K562 (cell line): ENCODE measurements around the gene LNPEP. TPM values are rescaled to one million over a fixed set of nuclear protein-coding genes. Genes with fewer than 3 reads are reported as not detected.

ENCODE experiments used
- ATF4 ChIP-seq: fragments of 450-650 bp; formaldehyde crosslinking; IDR thresholded peaks from 2 replicates; pipeline ENCODE4 v1.4.0; 2022; ENCODE audit warnings: mild to moderate bottlenecking, moderate library complexity
- BACH1 ChIP-seq: fragments of 200-800 bp; sonication (Bioruptor generic); IDR thresholded peaks from 2 replicates; pipeline ENCODE4 v1.6.1; 2016; ENCODE audit warnings: missing genetic modification characterization, missing compliant biosample characterization
- BCOR ChIP-seq: fragments of 450-650 bp; IDR thresholded peaks from 2 replicates; pipeline ENCODE4 v1.6.1; 2016
- CHCHD3 ChIP-seq: fragments of 250-450 bp; sonication (Bioruptor Pico); IDR thresholded peaks from 2 replicates; pipeline ENCODE4 v2.1.2; 2022; ENCODE audit warnings: mild to moderate bottlenecking
- FOXA1 ChIP-seq: fragments of 450-650 bp; IDR thresholded peaks from 2 replicates; pipeline ENCODE4 v1.6.1; 2016; ENCODE audit warnings: mild to moderate bottlenecking, borderline replicate concordance
- FOXA3 ChIP-seq, 2 experiments: fragments of 450-650 bp in 1 of 2; sonication (generic) in 1 of 2; formaldehyde crosslinking; IDR thresholded peaks in 1 of 2; conservative IDR thresholded peaks in 1 of 2; 2 replicates each; pipeline versions ENCODE4 v1.4.0 to v1.8.0; 2020 to 2022; ENCODE audit warnings: mild to moderate bottlenecking in 2 of 2, missing genetic modification reagents in 1 of 2
- FUS ChIP-seq: fragments of 200-400 bp; formaldehyde crosslinking; optimal IDR thresholded peaks from 2 replicates; pipeline ENCODE3; 2017; ENCODE audit warnings: low read depth, low read length
- GABPB1 ChIP-seq: sonication (generic); formaldehyde crosslinking; IDR thresholded peaks from 2 replicates; pipeline ENCODE4 v1.8.0; 2022; ENCODE audit warnings: mild to moderate bottlenecking, missing genetic modification reagents
- PHF8 ChIP-seq: fragments of 200-600 bp; sonication (generic); IDR thresholded peaks from 2 replicates; pipeline ENCODE4 v1.6.1; 2012; ENCODE audit warnings: mixed run types, mild to moderate bottlenecking, inconsistent platforms, low read length, moderate library complexity, borderline replicate concordance
- POLR2AphosphoS5 ChIP-seq: IDR thresholded peaks from 2 replicates; pipeline ENCODE4 v1.6.1; 2011; ENCODE audit warnings: mild to moderate bottlenecking, low read depth, low read length, moderate library complexity; ENCODE audit not compliant: control insufficient read depth, insufficient read depth
- RHOXF2B ChIP-seq: fragments of 250-450 bp; sonication (Bioruptor Pico); conservative IDR thresholded peaks from 2 replicates; pipeline ENCODE4 v1.5.1; 2021
- SNIP1 ChIP-seq: fragments of 450-650 bp; IDR thresholded peaks from 2 replicates; pipeline ENCODE4 v1.7.1; 2017; ENCODE audit warnings: low read depth, mild to moderate bottlenecking
- SRSF3 ChIP-seq: fragments of 200-400 bp; formaldehyde crosslinking; IDR thresholded peaks from 2 replicates; pipeline ENCODE4 v1.6.1; 2016; ENCODE audit warnings: mild to moderate bottlenecking, low read length, moderate library complexity; ENCODE audit not compliant: insufficient read depth
- XRCC5 ChIP-seq: fragments of 200-400 bp; formaldehyde crosslinking; IDR thresholded peaks from 2 replicates; pipeline ENCODE4 v1.6.1; 2017; ENCODE audit warnings: low read depth, mild to moderate bottlenecking, low read length
- YBX1 ChIP-seq: fragments of 450-650 bp; IDR thresholded peaks from 2 replicates; pipeline ENCODE4 v1.7.1; 2016; ENCODE audit warnings: mild to moderate bottlenecking
- ZBTB1 ChIP-seq: sonication (generic); formaldehyde crosslinking; IDR thresholded peaks from 2 replicates; pipeline ENCODE4 v1.8.1; 2023; ENCODE audit warnings: missing genetic modification reagents, low read depth, mild to moderate bottlenecking, borderline replicate concordance
- ZNF239 ChIP-seq: fragments of 250-450 bp; sonication (Bioruptor Pico); IDR thresholded peaks from 2 replicates; pipeline ENCODE4 v1.4.0; 2020; ENCODE audit warnings: mild to moderate bottlenecking
- ZNF277 ChIP-seq: fragments of 250-450 bp; sonication (Bioruptor Pico); IDR thresholded peaks from 2 replicates; pipeline ENCODE4 v1.8.0; 2022; ENCODE audit warnings: inconsistent platforms, mild to moderate bottlenecking, moderate library complexity, borderline replicate concordance
- ZNF518B ChIP-seq: fragments of 250-450 bp; sonication (Bioruptor Pico); IDR thresholded peaks from 2 replicates; pipeline ENCODE4 v1.5.0; 2021; ENCODE audit warnings: mild to moderate bottlenecking, moderate library complexity
- ZNF644 ChIP-seq: fragments of 200-800 bp; sonication (Bioruptor generic); IDR thresholded peaks from 2 replicates; pipeline ENCODE4 v1.6.1; 2016; ENCODE audit warnings: low read depth, missing genetic modification characterization, missing compliant biosample characterization
- polyA plus RNA-seq, 8 experiments: library from polyadenylated mRNA; depleted of rRNA in 4 of 8; stranded (reverse) in 5 of 8; unstranded in 3 of 8; fragments of >200 nt; fragmentation: Nextera tagmentation in 2 of 8; fragmentation: Illumina TruSeq in 1 of 8; extraction: Ambion mirVana in 2 of 8; extraction: Trizol in 1 of 8; gene quantifications; 2 replicates each; pipeline versions ENCODE4 v1.2.1 to v1.2.3, GENCODE V29; 2011 to 2014; ENCODE audit warnings: inconsistent platforms in 1 of 8, missing spikeins in 1 of 8
- total RNA-seq, 7 experiments: library from RNA; depleted of rRNA in 6 of 7; stranded (reverse); fragments of >200 nt in 6 of 7; fragmentation: Illumina TruSeq in 2 of 7; extraction: Trizol in 2 of 7; gene quantifications; 2 replicates each; pipeline versions ENCODE4 v1.2.1 to v1.2.3, GENCODE V29; 2011 to 2021; ENCODE audit warnings: low replicate concordance in 1 of 7
- TF ChIP-seq, protein P1 (sequence below): sonication (generic); formaldehyde crosslinking; IDR thresholded peaks from 2 replicates; pipeline ENCODE4 v1.8.0; 2022; ENCODE audit warnings: mild to moderate bottlenecking, missing genetic modification reagents
- TF ChIP-seq, protein P2 (sequence below): fragments of 250-450 bp; sonication (Bioruptor Pico); IDR thresholded peaks from 2 replicates; pipeline ENCODE4 v1.5.0; 2020; ENCODE audit warnings: mild to moderate bottlenecking

Gene LNPEP
- total and polyA plus RNA-seq, 9 of the 15 experiments (the other 6 are each of a cell fraction or from before 2014, with no cell fraction given), result 2.6 to 27.9 (median 11.2) TPM

DNA sequence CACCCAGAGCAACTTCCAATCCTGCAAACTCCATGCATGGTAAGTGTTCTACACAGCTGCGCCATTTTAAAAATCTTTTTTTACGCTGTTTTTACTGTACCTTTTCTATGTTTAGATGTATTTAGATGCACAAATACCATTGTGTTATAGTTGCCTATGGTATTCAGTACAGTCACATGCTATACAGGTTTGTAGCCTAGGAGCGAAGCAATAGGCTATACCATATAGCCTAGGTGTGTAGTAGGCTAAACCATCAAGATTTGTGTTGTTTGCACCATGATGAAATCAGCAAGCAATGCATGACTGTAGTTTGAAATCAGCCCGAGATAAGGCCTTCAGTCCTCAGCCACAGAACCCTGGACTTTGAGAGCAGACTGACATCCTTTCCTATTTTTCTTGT is 105.4 kb downstream of the LNPEP start (continued):
- TF ChIP-seq ZNF239 (peak; percentile 85), ZBTB1 (CRISPR knock-in tag) (no peak), RHOXF2B (CRISPR knock-in tag) (0 out of 2 replicates have a peak, but pooled peaks have one; percentile 17), BCOR (no peak), PHF8 (no peak), SNIP1 (no peak), GABPB1 (CRISPR knock-in tag) (no peak), CHCHD3 (no peak), YBX1 (no peak), POLR2AphosphoS5 (no peak), SRSF3 (no peak), ZNF644 (tag) (no peak; the same call in none of the 2 replicates), FOXA1 (no peak), FUS (no peak), BACH1 (peak; percentile 67; the same call in 1 of the 2 replicates), XRCC5 (no peak), ZNF277 (CRISPR knock-in tag) (no peak), FOXA3 (CRISPR knock-in tag; conservative IDR thresholded peaks at IDR 0.05 in 1 of 2, IDR thresholded peaks at IDR 0.05 in 1 of 2) (0 out of 4 replicates have a peak, but pooled peaks of 1 of the 2 experiments have one; percentile 29), ZNF518B (CRISPR knock-in tag) (no peak), ATF4 (CRISPR knock-in tag) (peak; percentile 97)
- TF ChIP-seq, protein P1, sequence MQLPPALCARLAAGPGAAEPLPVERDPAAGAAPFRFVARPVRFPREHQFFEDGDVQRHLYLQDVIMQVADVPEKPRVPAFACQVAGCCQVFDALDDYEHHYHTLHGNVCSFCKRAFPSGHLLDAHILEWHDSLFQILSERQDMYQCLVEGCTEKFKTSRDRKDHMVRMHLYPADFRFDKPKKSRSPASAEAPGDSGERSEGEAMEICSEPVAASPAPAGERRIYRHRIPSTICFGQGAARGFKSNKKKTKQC (CRISPR knock-in tag), result no peak
- TF ChIP-seq, protein P2, sequence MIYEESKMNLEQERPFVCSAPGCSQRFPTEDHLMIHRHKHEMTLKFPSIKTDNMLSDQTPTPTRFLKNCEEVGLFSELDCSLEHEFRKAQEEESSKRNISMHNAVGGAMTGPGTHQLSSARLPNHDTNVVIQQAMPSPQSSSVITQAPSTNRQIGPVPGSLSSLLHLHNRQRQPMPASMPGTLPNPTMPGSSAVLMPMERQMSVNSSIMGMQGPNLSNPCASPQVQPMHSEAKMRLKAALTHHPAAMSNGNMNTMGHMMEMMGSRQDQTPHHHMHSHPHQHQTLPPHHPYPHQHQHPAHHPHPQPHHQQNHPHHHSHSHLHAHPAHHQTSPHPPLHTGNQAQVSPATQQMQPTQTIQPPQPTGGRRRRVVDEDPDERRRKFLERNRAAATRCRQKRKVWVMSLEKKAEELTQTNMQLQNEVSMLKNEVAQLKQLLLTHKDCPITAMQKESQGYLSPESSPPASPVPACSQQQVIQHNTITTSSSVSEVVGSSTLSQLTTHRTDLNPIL (CRISPR knock-in tag), result peak; percentile 75; the same call in 1 of the 2 replicates
